NCI-H345 treated with DMSO at 0.1 percent for 48 hours (cell line): ENCODE results near the gene PNLIPRP2.

ENCODE experiments used
- DNase-seq: peaks from one replicate; lab custom pipeline; 2025; ENCODE audit not compliant: unreplicated experiment; lab: John Stamatoyannopoulos, UW

PNLIPRP2 gene

GRCh38 chr10:116612107-116612769 lies 8.5 kb upstream of the PNLIPRP2 start:
- no peak for DNase-seq

DNA sequence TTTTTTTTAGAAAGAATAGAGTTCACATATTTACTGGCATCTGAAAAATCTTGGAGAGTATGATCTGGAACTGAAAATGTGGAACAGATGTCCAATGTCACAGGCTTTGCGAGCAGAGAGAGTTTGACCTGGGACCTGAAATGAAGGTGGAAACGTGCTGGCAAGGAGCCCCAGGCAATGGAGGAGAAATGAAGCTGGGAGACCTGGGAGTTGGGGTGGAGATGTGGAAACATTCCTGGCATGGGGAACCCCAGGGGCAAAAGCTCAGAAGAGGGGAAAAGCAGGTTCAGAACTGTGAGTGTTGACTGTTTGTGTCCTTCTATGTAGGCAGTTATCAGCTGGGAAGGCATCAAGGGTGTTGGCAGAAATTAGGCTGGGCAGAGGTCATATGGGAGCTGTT lies 7.3 kb upstream of the PNLIPRP2 start:
- no peak for DNase-seq

GRCh38 chr10:116614796-116615195 lies 6.0 kb upstream of the PNLIPRP2 start:
- no peak for DNase-seq

DNA sequence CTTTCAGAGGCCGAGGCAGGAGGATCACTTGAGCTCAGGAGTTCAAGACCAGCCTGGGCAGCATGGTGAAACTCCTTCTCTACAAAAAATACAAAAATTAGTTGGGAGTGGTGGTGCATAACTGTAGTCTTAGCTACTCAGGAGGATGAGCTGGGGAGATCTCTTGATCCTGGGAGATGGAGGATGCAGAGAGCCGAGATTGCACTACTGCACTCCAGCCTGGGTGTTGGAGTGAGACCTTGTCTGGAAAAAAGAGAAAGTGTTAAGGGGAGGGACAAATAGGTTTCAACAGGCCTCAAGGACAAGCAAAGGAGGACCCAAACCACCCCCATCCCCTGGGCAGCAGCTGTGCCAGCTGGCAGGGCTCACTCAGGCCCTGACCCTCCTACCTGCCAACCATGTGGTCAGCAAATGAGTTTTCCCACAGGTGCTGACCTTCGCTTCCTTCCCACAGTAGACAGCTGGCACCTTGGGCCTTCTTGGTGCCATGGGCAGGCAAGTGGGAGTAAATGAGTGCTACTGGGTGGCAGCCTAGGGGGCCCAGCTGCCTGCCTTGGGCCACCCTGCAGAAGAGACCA lies 5.5 kb upstream of the PNLIPRP2 start:
- no peak for DNase-seq

GRCh38 chr10:116621476-116621875 lies 723 bp downstream of the PNLIPRP2 start:
- no peak for DNase-seq

- no peak for DNase-seq
Measured at GRCh38 chr10:116621934-116622655, 1.3 kb downstream of the PNLIPRP2 start.

DNA sequence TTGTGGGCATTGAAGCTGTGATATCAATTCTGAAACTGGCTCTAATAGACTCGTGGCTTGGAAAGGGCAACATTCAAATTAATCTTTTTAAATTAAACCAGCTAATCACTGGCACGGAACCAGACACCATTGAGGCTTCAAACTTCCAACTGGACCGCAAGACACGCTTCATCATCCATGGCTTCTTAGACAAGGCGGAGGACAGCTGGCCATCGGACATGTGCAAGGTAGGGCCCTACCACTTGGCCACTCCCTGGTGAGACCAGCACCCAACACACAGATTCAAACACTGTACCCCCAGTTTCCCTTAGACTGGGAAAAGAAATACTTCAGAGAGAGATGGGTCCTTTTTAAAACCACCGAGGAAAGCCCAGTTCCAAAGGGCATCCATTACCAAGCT lies 5.1 kb downstream of the PNLIPRP2 start:
- DNase-seq = no peak

DNA sequence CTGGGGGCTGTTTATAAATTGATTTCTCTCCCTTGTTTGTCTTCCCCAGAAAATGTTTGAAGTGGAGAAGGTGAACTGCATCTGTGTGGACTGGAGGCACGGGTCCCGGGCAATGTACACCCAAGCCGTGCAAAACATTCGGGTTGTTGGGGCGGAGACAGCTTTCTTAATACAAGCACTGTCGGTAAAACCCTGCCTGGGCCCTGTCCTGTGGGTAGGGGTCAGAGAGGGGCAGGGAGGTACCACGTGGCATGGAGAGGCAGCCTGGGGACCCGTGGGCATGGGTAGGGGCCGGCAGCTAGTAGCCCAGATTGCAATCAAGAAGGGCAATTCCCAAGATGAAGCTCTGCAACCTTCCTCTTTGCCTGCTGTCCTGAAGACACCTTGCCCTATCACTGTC lies 6.1 kb downstream of the PNLIPRP2 start:
- DNase-seq = no peak

DNA sequence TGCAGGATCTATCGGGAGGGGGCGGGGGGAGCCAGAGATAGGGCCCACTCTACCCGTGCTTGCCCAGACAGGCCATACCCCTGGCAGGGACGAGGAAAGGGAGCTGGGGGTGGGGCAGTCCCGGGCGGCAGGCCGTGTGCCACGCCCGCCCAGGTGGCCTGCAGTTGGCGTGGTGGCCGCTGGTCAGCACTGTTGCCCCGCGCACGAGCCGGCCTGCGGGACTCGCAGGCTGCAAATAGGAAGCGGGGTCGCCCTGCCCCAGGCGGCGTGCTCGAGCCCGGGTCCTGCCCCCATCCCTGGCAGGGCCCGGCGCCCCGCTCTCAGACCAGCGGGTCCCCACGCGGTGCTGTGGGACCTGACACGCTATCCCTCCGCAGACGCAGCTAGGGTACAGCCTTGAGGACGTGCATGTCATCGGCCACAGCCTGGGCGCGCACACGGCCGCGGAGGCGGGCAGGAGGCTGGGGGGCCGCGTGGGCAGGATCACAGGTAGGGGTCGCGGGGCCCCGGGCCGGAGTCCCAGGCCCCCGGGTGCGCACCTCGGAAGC lies 6.7 kb downstream of the PNLIPRP2 start:
- no peak for DNase-seq

- DNase-seq = no peak
Measured at GRCh38 chr10:116629340-116629739, 8.6 kb downstream of the PNLIPRP2 start.

DNA sequence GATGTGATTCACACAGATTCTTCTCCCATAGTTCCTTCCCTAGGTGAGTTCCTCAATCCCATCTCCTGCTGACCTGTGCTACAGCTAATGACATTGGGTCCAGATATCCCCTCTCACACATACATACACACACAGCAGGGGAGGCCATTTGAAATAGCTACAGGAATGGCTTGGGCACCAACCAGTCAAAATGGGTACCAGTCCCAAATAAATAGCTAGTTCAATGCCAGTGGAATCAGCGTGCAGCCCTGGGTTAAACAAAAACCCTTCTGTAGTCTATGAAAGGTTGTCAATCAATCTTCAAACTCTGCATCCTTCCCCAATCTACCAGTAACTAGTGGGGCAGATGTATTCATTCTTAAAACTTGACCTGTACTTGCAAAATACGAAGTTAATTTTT lies 9.3 kb downstream of the PNLIPRP2 start:
- no peak for DNase-seq

DNA sequence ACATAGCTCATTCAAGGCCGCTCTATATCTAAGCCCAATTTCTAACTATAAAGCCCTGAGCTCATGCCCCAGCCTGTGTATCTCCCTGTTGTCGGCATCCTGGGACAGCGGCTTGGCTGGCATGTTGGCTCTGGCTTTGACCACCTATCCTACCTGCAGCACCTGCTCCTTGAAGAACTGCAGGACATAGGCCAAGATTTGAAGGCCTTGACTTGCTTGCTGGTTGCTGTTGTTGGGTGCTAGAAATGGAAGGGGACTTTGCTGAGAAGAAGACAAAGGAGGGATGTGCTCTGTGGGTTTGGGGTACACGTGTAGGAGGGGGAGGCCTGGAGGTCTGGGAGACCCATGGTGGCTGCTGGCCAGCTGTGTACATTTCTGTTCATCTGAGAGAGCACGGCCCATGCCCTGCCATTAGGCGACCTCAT lies 11.1 kb downstream of the PNLIPRP2 start:
- DNase-seq = no peak

- no peak for DNase-seq
Measured at GRCh38 chr10:116632596-116633215, 12.0 kb downstream of the PNLIPRP2 start.

DNA sequence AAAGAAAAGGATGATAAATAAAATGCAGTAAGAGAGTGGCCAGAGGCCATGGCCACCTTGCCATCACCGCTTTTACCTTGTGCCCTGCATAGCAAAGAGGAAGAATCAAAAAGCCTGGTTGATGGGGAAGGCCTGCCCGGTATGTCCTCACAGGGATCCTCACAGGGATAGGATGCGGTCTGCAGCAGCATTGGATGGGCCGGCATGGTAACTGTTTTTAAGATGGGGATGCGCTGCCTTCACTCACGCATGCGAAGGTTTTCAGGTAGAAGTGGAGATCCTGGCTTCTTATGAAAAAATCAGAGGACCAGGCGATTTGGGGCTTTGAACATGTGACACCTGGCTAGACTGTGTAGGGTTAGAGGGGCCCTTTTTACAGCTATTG lies 12.5 kb downstream of the PNLIPRP2 start:
- no peak for DNase-seq

DNA sequence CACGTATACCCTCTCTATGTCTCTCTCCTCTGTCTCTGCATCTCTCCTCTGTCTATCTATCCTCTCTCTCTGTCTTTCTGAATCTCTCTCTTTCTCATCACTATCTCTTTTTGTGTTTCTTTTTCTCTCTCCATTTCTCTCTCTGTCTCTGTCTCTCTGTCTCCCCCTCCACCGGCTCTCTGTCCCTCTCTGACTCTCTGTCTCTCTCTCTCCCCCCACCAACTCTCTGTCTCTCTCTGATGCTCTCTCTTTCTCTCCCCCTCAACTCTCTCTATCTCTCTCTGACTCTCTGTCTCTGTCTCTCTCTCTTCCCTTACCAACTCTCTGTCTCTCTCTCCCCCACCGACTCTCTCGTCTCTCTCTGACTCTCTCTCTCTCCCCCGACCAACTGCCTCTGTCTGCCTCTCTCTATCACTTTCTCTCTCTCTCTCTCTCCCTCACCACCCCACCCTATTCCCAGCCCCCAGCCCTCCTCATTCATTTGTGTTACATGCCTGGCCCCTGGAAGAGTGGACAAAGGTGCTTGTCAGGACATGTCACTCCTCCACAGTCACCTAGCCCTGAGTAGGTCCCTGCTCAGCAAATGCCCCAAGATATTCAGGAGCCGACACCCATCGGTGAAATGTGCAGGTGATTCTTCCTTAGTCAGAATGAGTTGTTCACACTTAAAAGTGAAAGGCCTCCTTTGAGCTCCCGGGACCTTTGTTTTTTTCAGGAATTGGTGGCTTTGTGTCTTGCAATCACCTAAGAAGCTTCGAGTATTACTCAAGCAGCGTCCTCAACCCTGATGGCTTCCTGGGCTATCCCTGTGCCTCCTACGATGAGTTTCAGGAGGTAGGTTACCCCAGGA lies 13.6 kb downstream of the PNLIPRP2 start:
- no peak for DNase-seq

DNA sequence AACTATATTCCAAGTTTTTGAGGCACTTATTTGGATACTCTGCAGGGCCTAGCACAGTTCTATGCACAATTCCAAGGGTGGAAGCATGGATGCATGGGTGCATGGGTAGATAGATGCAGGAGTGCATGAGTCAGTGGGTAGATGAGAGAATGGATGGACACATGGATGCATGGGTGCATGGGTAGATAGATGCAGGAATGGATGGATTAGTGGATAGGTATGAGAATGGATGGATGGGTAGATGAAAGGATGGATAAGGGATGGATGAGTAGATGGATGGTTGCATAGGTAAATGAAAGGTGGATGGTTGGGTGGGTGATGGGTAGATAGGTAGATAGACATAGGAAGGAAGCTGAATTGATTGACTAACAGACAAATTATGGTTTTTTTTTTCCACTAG lies 15.6 kb downstream of the PNLIPRP2 start:
- DNase-seq = no peak

- DNase-seq = no peak
Measured at GRCh38 chr10:116636976-116637375, 16.2 kb downstream of the PNLIPRP2 start.

DNA sequence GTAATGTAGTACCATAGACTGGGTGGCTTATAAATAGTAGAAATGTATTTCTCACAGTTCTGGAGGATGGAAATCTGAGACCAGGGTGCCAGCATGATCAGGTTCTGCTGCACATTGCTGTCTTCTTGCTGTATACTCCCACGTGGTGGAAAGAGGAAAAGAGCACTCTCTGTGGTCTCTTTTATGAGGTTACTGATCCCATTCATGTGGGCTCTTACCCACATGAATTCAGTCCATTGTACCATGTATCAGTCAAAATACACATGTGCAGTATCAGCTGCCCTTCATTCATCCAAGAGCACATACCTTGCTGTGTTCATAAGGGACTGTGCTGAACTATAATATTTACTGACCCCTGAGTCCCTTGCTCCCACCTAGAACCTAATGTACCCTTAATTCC lies 17.1 kb downstream of the PNLIPRP2 start:
- DNase-seq = no peak

- no peak for DNase-seq
Measured at GRCh38 chr10:116646502-116646901, 25.7 kb downstream of the PNLIPRP2 start.

GRCh38 chr10:116648903-116649302 lies 28.1 kb downstream of the PNLIPRP2 start:
- DNase-seq = no peak

DNA sequence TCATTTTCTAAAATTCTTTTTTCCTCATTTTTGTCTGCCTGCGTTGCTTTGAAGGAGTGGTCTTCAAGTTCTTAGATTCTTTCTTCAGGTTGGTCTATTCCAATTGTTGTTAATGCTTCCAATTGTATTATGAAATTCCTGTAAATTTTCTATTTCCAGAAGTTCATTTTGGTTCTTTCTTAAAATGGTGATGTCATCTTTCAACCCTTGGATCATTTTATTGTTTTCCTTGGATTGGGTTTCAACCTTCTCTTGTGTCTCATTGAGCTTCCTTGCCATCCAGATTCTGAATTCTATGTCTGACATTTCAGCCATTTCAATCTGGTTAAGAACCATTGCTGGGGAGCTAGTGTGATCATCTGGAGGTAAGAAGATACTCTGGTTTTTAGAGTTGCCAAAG lies 33.1 kb downstream of the PNLIPRP2 start:
- DNase-seq = no peak
